Measurements from ENCODE around the gene ITPA. TPM values are rescaled to one million over a fixed set of nuclear protein-coding genes. Genes with fewer than 3 reads are reported as not detected.

The ITPA gene
- total and polyA plus RNA-seq, 2 of the 13 experiments (the other 11 are each of a cell fraction or from before 2014, with no cell fraction given), result 60.1 to 103 TPM

- TF ChIP-seq SNRNP70 (IDR thresholded peaks at IDR 0.05; ENCODE audit: low read depth, low read length) (no peak), ZNF558 (CRISPR knock-in tag; IDR thresholded peaks at IDR 0.05; ENCODE audit: borderline replicate concordance) (peak; percentile 99), POLR2G (IDR thresholded peaks at IDR 0.05; ENCODE audit: low read depth, low read length) (peak; percentile 82), TFE3 (CRISPR knock-in tag; IDR thresholded peaks at IDR 0.05) (peak; percentile 54; the same call in 1 of the 2 replicates), ONECUT2 (CRISPR knock-in tag; IDR thresholded peaks at IDR 0.05) (peak; percentile 7; the same call in 1 of the 2 replicates), ZNF335 (CRISPR knock-in tag; IDR thresholded peaks at IDR 0.05) (peak; percentile 74; the same call in 1 of the 2 replicates), ZNF431 (CRISPR knock-in tag; IDR thresholded peaks at IDR 0.05; ENCODE audit: borderline replicate concordance, low read depth) (peak; percentile 90; the same call in 1 of the 2 replicates), CCDC6 (CRISPR knock-in tag; IDR thresholded peaks at IDR 0.05) (peak; percentile 92; the same call in 1 of the 2 replicates), ZNF225 (CRISPR knock-in tag; IDR thresholded peaks at IDR 0.05) (peak; percentile 93), AHDC1 (CRISPR knock-in tag; IDR thresholded peaks at IDR 0.05; ENCODE audit: borderline replicate concordance) (peak; percentile 53; the same call in 1 of the 2 replicates), HOXA7 (CRISPR knock-in tag; IDR thresholded peaks at IDR 0.05) (0 out of 2 replicates have a peak, but pooled peaks have one; percentile 83), CREM (IDR thresholded peaks at IDR 0.05) (no peak), CREM (CRISPR knock-in tag; IDR thresholded peaks at IDR 0.05) (no peak; the same call in 1 of the 2 replicates), FOXM1 (CRISPR knock-in tag; IDR thresholded peaks at IDR 0.05) (0 out of 2 replicates have a peak, but pooled peaks have one; percentile 49), ZKSCAN1 (IDR thresholded peaks at IDR 0.05; ENCODE audit: low read length) (no peak; the same call in 1 of the 2 replicates), GABPA (IDR thresholded peaks at IDR 0.05; ENCODE audit: low read depth, low read length) (no peak), GABPA (CRISPR knock-in tag; IDR thresholded peaks at IDR 0.05; ENCODE audit: low read depth) (no peak), ZNF33B (CRISPR knock-in tag; IDR thresholded peaks at IDR 0.05) (peak; percentile 67), MTA3 (CRISPR knock-in tag; IDR thresholded peaks at IDR 0.05) (no peak), SP140L (CRISPR knock-in tag; IDR thresholded peaks at IDR 0.05; ENCODE audit: borderline replicate concordance) (peak; percentile 52; the same call in 1 of the 2 replicates)
These were observed 35.5 kb upstream of the ITPA start (continued) for GRCh38 chr20:3173610-3174441.

Data from HepG2 (cell line).